ENCODE measurements around the gene INPP5A. TPM values are rescaled to one million over a fixed set of nuclear protein-coding genes. Genes with fewer than 3 reads are reported as not detected.
"Not testable (repeated sequence)": the region's sequence is repeated elsewhere in the genome, so short reads cannot be mapped to it uniquely, and the experiment has no call there.

The INPP5A gene
- total and polyA plus RNA-seq, 2 of the 13 experiments (the other 11 are each of a cell fraction or from before 2014, with no cell fraction given) = 17.5 to 37.9 TPM

- peak; percentile 92 for TF ChIP-seq PRDM10 (CRISPR knock-in tag; IDR thresholded peaks at IDR 0.05; ENCODE audit: low read depth)
- peak; percentile 55; the same call in 1 of the 2 replicates for TF ChIP-seq PAXIP1 (CRISPR knock-in tag; conservative IDR thresholded peaks at IDR 0.05)
- 0 out of 2 replicates have a peak, but pooled peaks have one; percentile 22 for TF ChIP-seq RXRB (CRISPR knock-in tag; IDR thresholded peaks at IDR 0.05; ENCODE audit: borderline replicate concordance)
- 0 out of 2 replicates have a peak, but pooled peaks have one; percentile 29 for TF ChIP-seq ZMYM4 (CRISPR knock-in tag; IDR thresholded peaks at IDR 0.05)
- 0 out of 2 replicates have a peak, but pooled peaks have one; percentile 14 for TF ChIP-seq ARID5B (CRISPR knock-in tag; IDR thresholded peaks at IDR 0.05)
- peak; percentile 68 for TF ChIP-seq HNF4A (CRISPR knock-in tag; IDR thresholded peaks at IDR 0.05)
- peak; percentile 54; the same call in 1 of the 2 replicates for TF ChIP-seq TCF7 (IDR thresholded peaks at IDR 0.05; ENCODE audit: low read depth)
- TF ChIP-seq ZFP36L1 (CRISPR knock-in tag; IDR thresholded peaks at IDR 0.05) = 0 out of 2 replicates have a peak, but pooled peaks have one; percentile 26
- not testable (repeated sequence) for TF ChIP-seq SOX13 (IDR thresholded peaks at IDR 0.05)
- 0 out of 4 replicates have a peak, but pooled peaks of 1 of the 2 experiments have one; percentile 24 for TF ChIP-seq SOX13 (CRISPR knock-in tag; conservative IDR thresholded peaks at IDR 0.05 in 1 of 2, IDR thresholded peaks at IDR 0.05 in 1 of 2)
These were observed 61.5 kb downstream of the INPP5A start (continued) for GRCh38 chr10:132599023-132599618.

All from HepG2 (cell line).